Measurements from ENCODE around the gene LARP1. TPM values are rescaled to one million over a fixed set of nuclear protein-coding genes. Genes with fewer than 3 reads are reported as not detected.

LARP1 gene
- total and polyA plus RNA-seq, 9 of the 15 experiments (the other 6 are each of a cell fraction or from before 2014, with no cell fraction given): 22.6 to 300 (median 92.0) TPM

DNA sequence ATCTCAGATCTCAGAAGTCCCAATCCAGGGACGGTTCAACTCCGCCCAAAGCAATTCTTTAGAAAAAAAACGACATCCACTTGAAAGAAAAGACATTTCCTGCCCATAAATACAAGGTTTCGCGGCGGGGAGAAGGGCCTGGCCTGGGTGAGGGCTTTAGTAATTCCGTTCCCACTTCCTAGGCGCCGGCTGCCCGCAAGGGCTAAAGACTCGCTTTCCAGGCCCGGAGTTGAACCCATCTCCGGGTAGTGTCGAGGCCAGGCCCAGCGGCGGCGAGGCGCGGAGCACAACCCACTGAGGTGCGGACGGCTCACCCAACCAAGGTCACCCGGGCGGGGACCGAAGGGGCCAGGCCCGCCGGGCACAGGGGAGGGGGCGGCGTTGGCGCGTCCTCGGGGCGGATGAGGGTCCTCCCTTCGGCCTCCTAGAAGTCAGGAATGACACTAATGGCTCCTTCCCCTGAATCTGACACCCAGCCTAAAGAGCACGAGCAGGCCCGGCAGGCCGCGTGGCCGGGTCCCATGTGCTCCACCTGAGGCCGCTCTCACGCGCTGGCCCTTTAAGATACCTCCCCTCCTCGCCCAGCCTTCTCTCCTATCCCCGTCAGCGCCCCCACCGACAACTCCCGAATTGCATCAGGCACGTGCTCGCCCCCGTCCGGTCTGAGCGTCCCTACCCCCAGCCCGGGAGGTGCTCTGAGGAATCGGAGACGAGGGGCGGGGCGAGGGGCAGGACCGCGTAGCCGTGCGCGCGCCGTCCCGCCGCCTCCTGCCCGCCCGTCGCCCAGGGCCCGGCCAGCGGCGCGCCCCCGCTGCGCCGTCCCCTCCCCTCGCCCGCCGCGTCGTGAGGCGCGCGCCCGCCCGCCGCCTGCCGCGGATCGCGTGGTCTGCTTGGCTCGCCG lies 467 bp upstream of the LARP1 start (continued):
- TF ChIP-seq, protein P1, sequence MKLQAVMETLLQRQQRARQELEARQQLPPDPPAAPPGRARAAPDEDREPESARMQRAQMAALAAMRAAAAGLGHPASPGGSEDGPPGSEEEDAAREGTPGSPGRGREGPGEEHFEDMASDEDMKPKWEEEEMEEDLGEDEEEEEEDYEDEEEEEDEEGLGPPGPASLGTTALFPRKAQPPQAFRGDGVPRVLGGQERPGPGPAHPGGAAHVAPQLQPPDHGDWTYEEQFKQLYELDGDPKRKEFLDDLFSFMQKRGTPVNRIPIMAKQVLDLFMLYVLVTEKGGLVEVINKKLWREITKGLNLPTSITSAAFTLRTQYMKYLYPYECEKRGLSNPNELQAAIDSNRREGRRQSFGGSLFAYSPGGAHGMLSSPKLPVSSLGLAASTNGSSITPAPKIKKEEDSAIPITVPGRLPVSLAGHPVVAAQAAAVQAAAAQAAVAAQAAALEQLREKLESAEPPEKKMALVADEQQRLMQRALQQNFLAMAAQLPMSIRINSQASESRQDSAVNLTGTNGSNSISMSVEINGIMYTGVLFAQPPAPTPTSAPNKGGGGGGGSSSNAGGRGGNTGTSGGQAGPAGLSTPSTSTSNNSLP (IDR thresholded peaks at IDR 0.05; ENCODE audit: borderline replicate concordance, low read depth, low read length): 0 out of 2 replicates have a peak, but pooled peaks have one; percentile 9
- TF ChIP-seq MAZ (CRISPR knock-in tag; conservative IDR thresholded peaks at IDR 0.05 in 1 of 2, IDR thresholded peaks at IDR 0.05 in 1 of 2) (peak; percentile 95 to 96), SPI1 (IDR thresholded peaks at IDR 0.05; ENCODE audit: borderline replicate concordance, low read depth, low read length) (no peak), SMARCA4 (IDR thresholded peaks at IDR 0.05) (no peak), MTF1 (CRISPR knock-in tag; IDR thresholded peaks at IDR 0.05; ENCODE audit: borderline replicate concordance) (no peak), NCOA1 (IDR thresholded peaks at IDR 0.05; ENCODE audit: low read depth) (0 out of 2 replicates have a peak, but pooled peaks have one; percentile 19), TAL1 (IDR thresholded peaks at IDR 0.05) (no peak), HDAC8 (tag; IDR thresholded peaks at IDR 0.05) (no peak; the same call in none of the 2 replicates), ZNF146 (CRISPR knock-in tag; IDR thresholded peaks at IDR 0.05; ENCODE audit: unreplicated experiment) (no peak), PTTG1 (tag; IDR thresholded peaks at IDR 0.05; ENCODE audit: low read depth) (no peak), ZNF197 (CRISPR knock-in tag; IDR thresholded peaks at IDR 0.05; ENCODE audit: low read depth) (peak; percentile 88)
- TF ChIP-seq, protein P2, sequence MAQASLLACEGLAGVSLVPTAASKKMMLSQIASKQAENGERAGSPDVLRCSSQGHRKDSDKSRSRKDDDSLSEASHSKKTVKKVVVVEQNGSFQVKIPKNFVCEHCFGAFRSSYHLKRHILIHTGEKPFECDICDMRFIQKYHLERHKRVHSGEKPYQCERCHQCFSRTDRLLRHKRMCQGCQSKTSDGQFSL (CRISPR knock-in tag; IDR thresholded peaks at IDR 0.05): peak; percentile 86
- TF ChIP-seq, protein P2 (tag; IDR thresholded peaks at IDR 0.05): peak in 1 of 2 experiments; percentile 43; a peak in 2 of 4 replicates
- TF ChIP-seq, protein P3, sequence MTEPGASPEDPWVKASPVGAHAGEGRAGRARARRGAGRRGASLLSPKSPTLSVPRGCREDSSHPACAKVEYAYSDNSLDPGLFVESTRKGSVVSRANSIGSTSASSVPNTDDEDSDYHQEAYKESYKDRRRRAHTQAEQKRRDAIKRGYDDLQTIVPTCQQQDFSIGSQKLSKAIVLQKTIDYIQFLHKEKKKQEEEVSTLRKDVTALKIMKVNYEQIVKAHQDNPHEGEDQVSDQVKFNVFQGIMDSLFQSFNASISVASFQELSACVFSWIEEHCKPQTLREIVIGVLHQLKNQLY (CRISPR knock-in tag; conservative IDR thresholded peaks at IDR 0.05): no peak
- TF ChIP-seq, protein P4, sequence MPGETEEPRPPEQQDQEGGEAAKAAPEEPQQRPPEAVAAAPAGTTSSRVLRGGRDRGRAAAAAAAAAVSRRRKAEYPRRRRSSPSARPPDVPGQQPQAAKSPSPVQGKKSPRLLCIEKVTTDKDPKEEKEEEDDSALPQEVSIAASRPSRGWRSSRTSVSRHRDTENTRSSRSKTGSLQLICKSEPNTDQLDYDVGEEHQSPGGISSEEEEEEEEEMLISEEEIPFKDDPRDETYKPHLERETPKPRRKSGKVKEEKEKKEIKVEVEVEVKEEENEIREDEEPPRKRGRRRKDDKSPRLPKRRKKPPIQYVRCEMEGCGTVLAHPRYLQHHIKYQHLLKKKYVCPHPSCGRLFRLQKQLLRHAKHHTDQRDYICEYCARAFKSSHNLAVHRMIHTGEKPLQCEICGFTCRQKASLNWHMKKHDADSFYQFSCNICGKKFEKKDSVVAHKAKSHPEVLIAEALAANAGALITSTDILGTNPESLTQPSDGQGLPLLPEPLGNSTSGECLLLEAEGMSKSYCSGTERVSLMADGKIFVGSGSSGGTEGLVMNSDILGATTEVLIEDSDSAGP (CRISPR knock-in tag; IDR thresholded peaks at IDR 0.05): peak; percentile 99
